Measurements from ENCODE around the gene SS18L1.

The SS18L1 gene

GRCh38 chr20:62120990-62121775 is 22.4 kb upstream of the SS18L1 start:
- DNase-seq, result peak; percentile 54

- DNase-seq, result peak; percentile 72
Observed at GRCh38 chr20:62121776-62122653, 21.6 kb upstream of the SS18L1 start, which contains the start of gene LSM14B. LSM14B (plus strand) TSS chr20:62122475; CDS start chr20:62122667, 192 bp downstream.

DNA sequence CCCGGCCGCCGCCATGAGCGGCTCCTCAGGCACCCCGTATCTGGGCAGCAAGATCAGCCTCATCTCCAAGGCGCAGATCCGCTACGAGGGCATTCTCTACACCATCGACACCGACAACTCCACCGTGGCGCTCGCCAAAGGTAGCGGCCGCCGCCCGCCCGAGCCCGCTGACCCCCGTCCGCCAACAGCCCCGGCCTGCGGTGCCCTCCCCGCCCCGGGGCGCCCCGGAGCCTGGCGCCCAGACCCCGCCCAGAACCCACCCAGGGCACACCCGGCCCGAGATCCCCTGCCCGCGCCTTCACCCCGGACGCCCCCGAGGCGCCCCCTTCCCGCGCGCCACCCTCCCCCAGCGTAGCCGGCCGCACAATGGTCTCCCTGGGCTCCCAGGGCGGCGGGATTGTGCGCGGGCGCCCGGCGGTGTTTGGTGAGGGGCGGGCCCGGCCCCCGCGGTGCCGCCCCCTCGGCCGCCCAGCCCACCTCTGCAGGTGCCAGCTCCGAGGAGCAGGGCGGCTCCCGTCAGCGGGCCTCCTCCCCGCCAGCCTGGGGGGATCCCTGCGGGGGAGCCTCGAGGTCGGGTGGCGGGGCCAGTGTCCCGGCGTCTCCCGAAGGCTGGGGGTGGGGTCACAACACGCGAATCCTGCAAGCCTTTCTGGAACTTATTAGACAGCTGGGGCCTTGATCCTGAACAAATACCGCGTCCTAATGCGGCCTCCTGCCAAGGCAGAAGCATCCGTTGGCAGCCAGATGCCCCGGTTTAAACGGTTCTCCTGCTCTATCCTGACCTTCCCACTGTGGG is 20.7 kb upstream of the SS18L1 start:
- no peak for DNase-seq

DNA sequence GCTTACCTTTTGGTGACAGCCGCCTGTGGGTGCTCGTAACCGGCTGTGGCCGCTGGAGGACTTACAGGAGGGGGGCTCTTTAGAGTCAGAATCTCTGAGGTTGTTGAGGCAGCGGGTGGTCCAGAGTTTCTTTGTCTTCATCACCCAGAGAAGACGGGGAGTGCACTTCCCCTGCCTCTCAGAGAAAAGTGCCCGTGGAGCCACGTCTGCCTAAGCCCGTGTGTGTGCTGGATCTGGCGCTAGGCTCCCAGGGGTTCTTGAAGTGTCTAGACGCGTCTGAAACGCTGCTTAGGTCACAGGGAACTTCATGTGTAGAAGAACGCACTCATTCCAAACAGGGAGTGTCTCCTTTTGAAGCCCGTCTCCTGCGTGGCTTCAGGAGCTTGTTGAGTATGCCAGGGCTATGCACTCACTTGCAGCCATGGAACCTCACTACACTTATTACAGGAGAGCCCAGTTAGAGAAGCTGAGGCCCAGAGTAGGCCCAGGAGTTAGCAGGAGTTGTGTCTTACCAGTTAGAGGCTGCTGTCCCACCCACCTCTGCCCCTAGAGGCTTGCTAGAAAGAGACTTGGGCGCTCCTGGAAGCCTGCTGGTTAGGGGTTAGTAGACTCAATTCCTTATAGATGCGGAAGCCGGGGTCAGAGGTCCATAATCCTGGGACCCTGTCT is 20.0 kb upstream of the SS18L1 start:
- no peak for DNase-seq

DNA sequence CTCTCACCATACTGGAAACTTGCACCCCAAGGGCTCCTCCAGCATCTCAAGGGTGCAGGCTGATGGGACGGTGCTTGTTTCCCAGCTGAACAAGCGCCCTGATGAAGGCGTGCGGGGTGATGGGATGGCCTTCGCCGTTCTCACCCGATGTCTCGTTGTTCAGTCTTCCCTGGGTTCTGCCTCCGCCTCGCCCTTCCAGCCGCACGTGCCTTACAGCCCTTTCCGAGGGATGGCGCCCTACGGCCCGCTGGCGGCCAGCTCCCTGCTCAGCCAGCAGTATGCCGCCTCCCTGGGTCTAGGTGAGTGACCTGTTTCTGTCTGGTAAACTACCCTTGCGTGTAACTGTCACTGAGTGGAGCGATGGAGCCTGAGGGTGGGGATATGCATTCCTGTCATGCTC is 17.4 kb upstream of the SS18L1 start:
- no peak for DNase-seq

- no peak for DNase-seq
Observed at GRCh38 chr20:62127799-62128198, 15.8 kb upstream of the SS18L1 start.

GRCh38 chr20:62128502-62128901 is 15.1 kb upstream of the SS18L1 start:
- no peak for DNase-seq

GRCh38 chr20:62129731-62130531 is 13.6 kb upstream of the SS18L1 start:
- DNase-seq, result no peak

- no peak for DNase-seq
Observed at GRCh38 chr20:62131560-62132320, 11.8 kb upstream of the SS18L1 start.

DNA sequence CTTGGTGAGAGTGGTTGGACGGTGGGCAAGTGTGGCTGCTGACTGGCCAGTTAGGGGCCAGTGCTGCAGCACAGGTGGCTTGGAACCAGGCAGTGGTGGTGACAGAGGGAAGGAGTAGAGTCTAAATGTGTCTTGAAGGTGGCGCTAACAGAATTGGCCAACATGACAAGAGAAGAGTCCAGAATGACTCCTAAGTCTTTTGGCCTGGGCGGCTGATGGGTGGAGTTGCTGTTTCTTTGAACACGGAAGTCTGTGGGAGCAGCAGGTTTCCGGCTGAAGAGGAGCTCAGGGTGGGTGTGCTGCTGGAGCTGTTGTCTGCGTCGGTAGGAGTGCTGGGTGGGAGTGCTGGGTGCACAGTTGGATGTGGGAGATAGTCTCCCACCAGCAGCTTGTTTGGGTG is 11.1 kb upstream of the SS18L1 start:
- no peak for DNase-seq

- no peak for DNase-seq
Observed at GRCh38 chr20:62133051-62133845, 10.3 kb upstream of the SS18L1 start.

GRCh38 chr20:62133864-62134263 is 9.7 kb upstream of the SS18L1 start:
- no peak for DNase-seq

DNA sequence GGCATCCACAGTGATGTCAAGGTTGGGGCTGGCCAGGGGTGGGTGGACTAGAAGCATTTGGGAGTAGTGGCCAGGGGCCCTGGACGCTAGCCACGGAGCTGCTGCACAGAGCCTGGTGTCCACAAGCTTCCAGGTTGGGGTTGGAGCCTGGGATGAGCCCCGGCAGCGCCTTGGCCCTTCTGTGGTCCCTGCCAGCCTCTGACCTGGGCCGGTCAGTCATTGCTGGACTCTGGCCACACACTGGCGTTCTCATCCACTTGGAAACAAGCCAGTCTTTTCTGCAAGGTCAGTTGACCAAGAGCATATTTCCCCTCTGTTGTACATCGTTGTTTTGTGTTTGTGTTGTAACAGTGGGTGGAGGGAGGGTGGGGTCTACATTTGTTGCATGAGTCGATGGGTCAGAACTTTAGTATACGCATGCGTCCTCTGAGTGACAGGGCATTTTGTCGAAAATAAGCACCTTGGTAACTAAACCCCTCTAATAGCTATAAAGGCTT is 8.8 kb upstream of the SS18L1 start:
- DNase-seq, result no peak

- DNase-seq, result no peak
Observed at GRCh38 chr20:62135573-62136266, 7.8 kb upstream of the SS18L1 start.

- no peak for DNase-seq
Observed at GRCh38 chr20:62136283-62137091, 7.1 kb upstream of the SS18L1 start.

GRCh38 chr20:62137092-62137384 is 6.5 kb upstream of the SS18L1 start:
- no peak for DNase-seq

GRCh38 chr20:62137478-62138203 is 5.9 kb upstream of the SS18L1 start:
- DNase-seq, result no peak

GRCh38 chr20:62138204-62138543 is 5.4 kb upstream of the SS18L1 start:
- no peak for DNase-seq

All from SIG-M5 (cell line).